PFSK-1 (cell line): ENCODE measurements around the gene PTPRN2.

ENCODE experiments used
- FOXP2 ChIP-seq: optimal IDR thresholded peaks from 2 replicates; pipeline ENCODE3; 2011; ENCODE audit warnings: borderline replicate concordance, control low read depth, inconsistent platforms; ENCODE audit not compliant: insufficient read depth; ENCODE audit errors: extremely low read length, extremely low read depth
- POLR2AphosphoS5 ChIP-seq: IDR thresholded peaks from 2 replicates; pipeline ENCODE4 v1.6.1; 2012; ENCODE audit warnings: low read depth, mild to moderate bottlenecking, control low read depth, low read length, moderate library complexity
- REST ChIP-seq, 2 experiments: IDR thresholded peaks; 2 replicates each; pipeline versions ENCODE4 v1.6.1 to v1.8.0; 2011 to 2012; ENCODE audit warnings: low read depth in 2 of 2, low read length in 2 of 2, control low read depth in 1 of 2, inconsistent platforms in 1 of 2, mild to moderate bottlenecking in 1 of 2, moderate library complexity in 1 of 2; ENCODE audit not compliant: insufficient read depth in 1 of 2
- SIN3A ChIP-seq: IDR thresholded peaks from 2 replicates; pipeline ENCODE4 v1.6.1; 2012; ENCODE audit warnings: mild to moderate bottlenecking, low read length, moderate library complexity, borderline replicate concordance; ENCODE audit not compliant: insufficient read depth
- TAF1 ChIP-seq: IDR thresholded peaks from 2 replicates; pipeline ENCODE4 v1.6.1; 2012; ENCODE audit warnings: low read length, control low read depth, borderline replicate concordance; ENCODE audit not compliant: insufficient read depth

GRCh38 chr7:158127241-158127640 is 460.4 kb downstream of the PTPRN2 start:
- TF ChIP-seq POLR2AphosphoS5 (no peak), REST (IDR thresholded peaks at IDR 0.05; ENCODE audit: insufficient read depth in 1 of 2, low read depth in 2 of 2, low read length in 2 of 2) (no peak), TAF1 (no peak), SIN3A (no peak), FOXP2 (no peak)
